ENCODE data around the gene NTMT1.

DNA sequence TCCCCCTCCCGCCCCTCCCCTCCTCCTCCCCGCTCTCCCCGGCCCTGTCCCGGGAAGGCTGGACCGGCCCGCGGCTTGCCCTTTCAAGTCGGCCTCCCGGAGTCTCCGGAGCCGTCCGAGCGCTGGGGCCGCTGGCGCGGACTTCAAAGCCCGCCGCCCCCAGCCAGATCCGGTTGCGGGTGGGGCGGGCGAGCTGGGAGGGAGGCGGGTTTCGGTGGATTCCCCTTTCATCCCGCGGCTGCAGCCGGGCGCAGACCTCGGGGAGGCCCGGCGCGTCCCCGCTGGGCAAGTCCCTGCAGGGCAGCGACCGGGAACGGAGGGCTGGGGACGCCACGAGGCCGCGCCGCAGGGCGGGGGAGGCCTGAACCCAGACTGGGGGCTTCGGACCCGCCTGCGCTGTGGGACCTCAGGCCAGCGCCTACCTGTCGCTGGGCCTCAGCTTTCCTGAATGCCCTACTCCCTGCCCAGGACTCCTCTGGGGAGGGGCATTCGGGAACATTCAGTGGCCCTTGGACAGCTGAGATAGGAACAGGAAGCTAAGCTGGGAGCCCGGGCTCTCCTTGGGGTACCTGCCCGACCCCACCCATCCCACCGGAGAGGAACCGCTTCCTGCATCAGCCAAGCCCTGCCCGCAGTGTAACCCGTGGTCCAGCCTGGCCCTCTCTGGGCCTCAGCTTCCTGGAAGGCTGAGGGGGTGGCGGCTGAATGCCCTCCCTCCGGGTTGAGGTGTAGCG is 28.4 kb upstream of the NTMT1 start:
- TF ChIP-seq POLR2AphosphoS5 (IDR thresholded peaks at IDR 0.05), result peak in 1 of 3 donors; percentile 53
- TF ChIP-seq, protein P1, sequence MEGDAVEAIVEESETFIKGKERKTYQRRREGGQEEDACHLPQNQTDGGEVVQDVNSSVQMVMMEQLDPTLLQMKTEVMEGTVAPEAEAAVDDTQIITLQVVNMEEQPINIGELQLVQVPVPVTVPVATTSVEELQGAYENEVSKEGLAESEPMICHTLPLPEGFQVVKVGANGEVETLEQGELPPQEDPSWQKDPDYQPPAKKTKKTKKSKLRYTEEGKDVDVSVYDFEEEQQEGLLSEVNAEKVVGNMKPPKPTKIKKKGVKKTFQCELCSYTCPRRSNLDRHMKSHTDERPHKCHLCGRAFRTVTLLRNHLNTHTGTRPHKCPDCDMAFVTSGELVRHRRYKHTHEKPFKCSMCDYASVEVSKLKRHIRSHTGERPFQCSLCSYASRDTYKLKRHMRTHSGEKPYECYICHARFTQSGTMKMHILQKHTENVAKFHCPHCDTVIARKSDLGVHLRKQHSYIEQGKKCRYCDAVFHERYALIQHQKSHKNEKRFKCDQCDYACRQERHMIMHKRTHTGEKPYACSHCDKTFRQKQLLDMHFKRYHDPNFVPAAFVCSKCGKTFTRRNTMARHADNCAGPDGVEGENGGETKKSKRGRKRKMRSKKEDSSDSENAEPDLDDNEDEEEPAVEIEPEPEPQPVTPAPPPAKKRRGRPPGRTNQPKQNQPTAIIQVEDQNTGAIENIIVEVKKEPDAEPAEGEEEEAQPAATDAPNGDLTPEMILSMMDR (IDR thresholded peaks at IDR 0.05 in 8 of 11, conservative IDR thresholded peaks at IDR 0.05 in 3 of 11), result no peak
- TF ChIP-seq POLR2A (IDR thresholded peaks at IDR 0.05), result no peak

All from spleen (tissue), 7 donors.